Measurements from ENCODE around the gene TMPRSS9. TPM values are rescaled to one million over a fixed set of nuclear protein-coding genes. Genes with fewer than 3 reads are reported as not detected.
"Not testable (repeated sequence)": the region's sequence is repeated elsewhere in the genome, so short reads cannot be mapped to it uniquely, and the experiment has no call there.

TMPRSS9 gene
- total RNA-seq, 1 experiment from 2014 or later: 0.57 TPM

- Mint-ChIP-seq H3K27ac (no peak overlapping the region), H3K36me3 (no peaks in the 10 kb centered on the region), H3K9me3 (peaks cover 8% of the 10 kb centered on the region), H3K4me3 (no peak overlapping the region), H3K27me3 (ENCODE audit: low read depth) (no peaks in the 10 kb centered on the region), H3K4me1 (no peaks in the 10 kb centered on the region)
- TF ChIP-seq E2F1 (CRISPR knock-in tag; IDR thresholded peaks at IDR 0.05): no peak
- TF ChIP-seq MAX (CRISPR knock-in tag; IDR thresholded peaks at IDR 0.05): no peak
- no peak for TF ChIP-seq JAZF1 (CRISPR knock-in tag; IDR thresholded peaks at IDR 0.05)
- no peak for TF ChIP-seq ZNF317 (CRISPR knock-in tag; IDR thresholded peaks at IDR 0.05; ENCODE audit: borderline replicate concordance, low read depth)
- no peak for TF ChIP-seq SP1 (CRISPR knock-in tag; conservative IDR thresholded peaks at IDR 0.05)
- TF ChIP-seq PREB (CRISPR knock-in tag; IDR thresholded peaks at IDR 0.05; ENCODE audit: borderline replicate concordance): no peak
- no peak for TF ChIP-seq ZSCAN18 (CRISPR knock-in tag; IDR thresholded peaks at IDR 0.05)
- peak; percentile 87 for TF ChIP-seq GABPB1 (CRISPR knock-in tag; IDR thresholded peaks at IDR 0.05)
- DNase-seq (ENCODE audit: low spot score): no peak
- ChIA-PET CTCF (interaction anchor here (1.1 to 2.6 kb wide), 2 partner anchors 119 to 239 kb away, joined by 5 to 7 read pairs; no protein-coding TSS in a partner anchor), POLR2A (no interaction called here)
- no peak for ATAC-seq
Observed at GRCh38 chr19:2394442-2395292, 34.6 kb downstream of the TMPRSS9 start.

GRCh38 chr19:2395293-2395829, 35.3 kb downstream of the TMPRSS9 start:
- CTCF ChIA-PET; H3K9me3 Mint-ChIP-seq; H3K27ac Mint-ChIP-seq; H3K4me3 Mint-ChIP-seq; H3K27me3 Mint-ChIP-seq (ENCODE audit: low read depth); POLR2A ChIA-PET; H3K36me3 Mint-ChIP-seq; ATAC-seq; H3K4me1 Mint-ChIP-seq; DNase-seq (ENCODE audit: low spot score): not testable (repeated sequence)

GRCh38 chr19:2397173-2397572, 37.1 kb downstream of the TMPRSS9 start:
- ATAC-seq; H3K4me3 Mint-ChIP-seq; H3K9me3 Mint-ChIP-seq; POLR2A ChIA-PET; H3K4me1 Mint-ChIP-seq; H3K36me3 Mint-ChIP-seq; DNase-seq (ENCODE audit: low spot score); CTCF ChIA-PET; H3K27me3 Mint-ChIP-seq (ENCODE audit: low read depth); H3K27ac Mint-ChIP-seq: not testable (repeated sequence)

- Mint-ChIP-seq H3K4me3 (no peak overlapping the region), H3K9me3 (peaks cover 5% of the 10 kb centered on the region), H3K27ac (no peak overlapping the region), H3K36me3 (no peaks in the 10 kb centered on the region), H3K4me1 (no peaks in the 10 kb centered on the region), H3K27me3 (ENCODE audit: low read depth) (peaks cover 7% of the 10 kb centered on the region)
- ATAC-seq (no peak), DNase-seq (ENCODE audit: low spot score) (no peak)
- ChIA-PET CTCF (interaction anchor here (0.6 to 1.3 kb wide), 3 partner anchors 9 to 83 kb away, joined by 3 to 5 read pairs (median 4); no protein-coding TSS in a partner anchor), POLR2A (no interaction called here)
- TF ChIP-seq NFYB (CRISPR knock-in tag; conservative IDR thresholded peaks at IDR 0.05; ENCODE audit: low read depth) (no peak), PRDM15 (CRISPR knock-in tag; IDR thresholded peaks at IDR 0.05) (no peak), JUN (CRISPR knock-in tag; IDR thresholded peaks at IDR 0.05) (no peak), ZNF512 (CRISPR knock-in tag; IDR thresholded peaks at IDR 0.05; ENCODE audit: borderline replicate concordance) (no peak), CREB1 (CRISPR knock-in tag; IDR thresholded peaks at IDR 0.05) (no peak), FOXK1 (CRISPR knock-in tag; IDR thresholded peaks at IDR 0.05) (no peak)
Observed at GRCh38 chr19:2398735-2399305, 38.8 kb downstream of the TMPRSS9 start.

Data from WTC11 (cell line).